Stimulated activated CD4-positive, alpha-beta T cell treated with anti-CD3 and anti-CD28 coated beads, Interleukin-1b, Interleukin-23, amount 100 ng/mL, for 24 hours (primary cell): Measurements from ENCODE around the gene UBE2L3.
"Not testable (repeated sequence)": the region's sequence is repeated elsewhere in the genome, so short reads cannot be mapped to it uniquely, and the experiment has no call there.

Source experiments
- DNase-seq, 4 experiments: peaks; one replicate each; pipeline ENCODE4 v3.0.0-alpha.2; 2020; ENCODE audit warnings: low read depth in 4 of 4, low spot score in 1 of 4

UBE2L3 gene

GRCh38 chr22:21626073-21626734 is 58.7 kb downstream of the UBE2L3 start:
- no peak for DNase-seq

GRCh38 chr22:21626735-21627469 is 59.4 kb downstream of the UBE2L3 start:
- no peak for DNase-seq

- no peak for DNase-seq
Measured at GRCh38 chr22:21628386-21629254, 61.1 kb downstream of the UBE2L3 start.

GRCh38 chr22:21629255-21630149 is 62.0 kb downstream of the UBE2L3 start, which contains the start of gene YDJC:
Gene YDJC, minus strand, starts transcription at chr22:21630022. Its CDS starts 8 bp downstream, at chr22:21630014.
- DNase-seq = peak; percentile 93 to 95 (median 94)

GRCh38 chr22:21631025-21631424 is 63.5 kb downstream of the UBE2L3 start:
- no peak for DNase-seq

GRCh38 chr22:21632237-21632895 is 64.9 kb downstream of the UBE2L3 start, which contains the start of gene CCDC116:
Gene CCDC116, plus strand, starts transcription at chr22:21632760. Its CDS starts 422 bp downstream, at chr22:21633182.
- peak in 1 of 4 experiments; percentile 50 for DNase-seq

GRCh38 chr22:21632931-21633330 is 65.4 kb downstream of the UBE2L3 start:
- DNase-seq = no peak

GRCh38 chr22:21633481-21633880 is 66.0 kb downstream of the UBE2L3 start:
- no peak for DNase-seq

GRCh38 chr22:21634081-21634480 is 66.6 kb downstream of the UBE2L3 start:
- no peak for DNase-seq

GRCh38 chr22:21634844-21635243 is 67.3 kb downstream of the UBE2L3 start:
- DNase-seq = no peak

- DNase-seq = no peak
Measured at GRCh38 chr22:21635771-21636510, 68.4 kb downstream of the UBE2L3 start.

- DNase-seq = no peak
Measured at GRCh38 chr22:21636629-21637218, 69.2 kb downstream of the UBE2L3 start.

GRCh38 chr22:21637450-21637849 is 69.9 kb downstream of the UBE2L3 start:
- DNase-seq = not testable (repeated sequence)

GRCh38 chr22:21639359-21639758 is 71.8 kb downstream of the UBE2L3 start:
- DNase-seq = no peak

- no peak for DNase-seq
Measured at GRCh38 chr22:21640810-21641209, 73.3 kb downstream of the UBE2L3 start.

GRCh38 chr22:21641417-21641788 is 73.9 kb downstream of the UBE2L3 start:
- DNase-seq = no peak

GRCh38 chr22:21641789-21642583 is 74.5 kb downstream of the UBE2L3 start, which contains the start of gene SDF2L1:
Gene SDF2L1, plus strand, starts transcription at chr22:21642302. Its CDS starts 35 bp downstream, at chr22:21642337.
- peak; percentile 88 to 98 (median 93) for DNase-seq
